Endodermal cell (in vitro differentiated cells): Measurements from ENCODE around the gene SEPTIN2. TPM values are rescaled to one million over a fixed set of nuclear protein-coding genes. Genes with fewer than 3 reads are reported as not detected.

Source experiments
- DNase-seq: peaks from one replicate; pipeline ENCODE4 v3.0.0-alpha.2; 2017
- H3K27ac ChIP-seq: 2 replicates; pipeline ENCODE4 v1.5.1; 2013; ENCODE audit warnings: mild to moderate bottlenecking, low read depth, low read length, moderate library complexity
- H3K27me3 ChIP-seq: 2 replicates; pipeline ENCODE4 v1.6.1; 2013; ENCODE audit warnings: mild to moderate bottlenecking, low read length, moderate library complexity; ENCODE audit not compliant: insufficient read depth, control insufficient read depth, poor library complexity, severe bottlenecking
- H3K36me3 ChIP-seq: 2 replicates; pipeline ENCODE4 v1.7.0; 2013; ENCODE audit warnings: mild to moderate bottlenecking, low read length, moderate library complexity; ENCODE audit not compliant: control insufficient read depth, insufficient read depth
- H3K4me1 ChIP-seq: one replicate; pipeline ENCODE4 v1.7.0; 2013; ENCODE audit warnings: low read length; ENCODE audit not compliant: control insufficient read depth, insufficient read depth
- H3K4me3 ChIP-seq: 2 replicates; pipeline ENCODE4 v1.5.1; 2013; ENCODE audit warnings: mild to moderate bottlenecking, low read length, moderate library complexity
- H3K9ac ChIP-seq: 2 replicates; pipeline ENCODE4 v1.6.1; 2013; ENCODE audit warnings: mild to moderate bottlenecking, low read length, moderate library complexity; ENCODE audit not compliant: poor library complexity, severe bottlenecking; ENCODE audit errors: extremely low read depth
- H3K9me3 ChIP-seq: 2 replicates; pipeline ENCODE4 v1.6.1; 2013; ENCODE audit warnings: mild to moderate bottlenecking, low read length, moderate library complexity; ENCODE audit not compliant: control insufficient read depth
- H3K27ac Mint-ChIP-seq: 2 replicates; pipeline ENCODE4 v1.8.0; 2020; ENCODE audit warnings: mixed read lengths
- H3K27me3 Mint-ChIP-seq: 2 replicates; pipeline ENCODE4 v1.8.0; 2021; ENCODE audit warnings: mild to moderate bottlenecking, mixed read lengths; ENCODE audit not compliant: insufficient read depth
- H3K36me3 Mint-ChIP-seq: 2 replicates; pipeline ENCODE4 v1.8.0; 2020; ENCODE audit warnings: low read depth, mixed read lengths
- H3K4me1 Mint-ChIP-seq: 2 replicates; pipeline ENCODE4 v1.8.0; 2020; ENCODE audit warnings: mixed read lengths
- H3K4me3 Mint-ChIP-seq: 2 replicates; pipeline ENCODE4 v1.8.0; 2020; ENCODE audit warnings: mild to moderate bottlenecking, moderate library complexity, mixed read lengths
- H3K9me3 Mint-ChIP-seq: 2 replicates; pipeline ENCODE4 v1.8.0; 2020; ENCODE audit warnings: mild to moderate bottlenecking, mixed read lengths
- WGBS, 2 experiments: methylation state at CpG; one replicate each; pipeline versions ENCODE4 v1.1.5 to v1.1.7; 2013; ENCODE audit warnings: missing lambda C conversion rate in 2 of 2, mixed read lengths in 1 of 2; ENCODE audit not compliant: insufficient coverage in 1 of 2, insufficient read length in 1 of 2; 5-methylcytosine and 5-hydroxymethylcytosine counted together
- total RNA-seq, 2 donors: library from RNA; stranded (reverse); fragmentation: NEBNext Ultra II Directional in 1 of 2; extraction: Animal tissue kit (Norgen Biotek cat#: 25700) in 1 of 2; gene quantifications; 2 replicates in 1 of 2; 3 replicates in 1 of 2; pipeline ENCODE4 v1.2.1, GENCODE V29; 2021
- TF ChIP-seq, protein P1 (sequence below): fragments of 200-600 bp; sonication (generic); conservative IDR thresholded peaks from 2 replicates; pipeline ENCODE4 v1.5.0; 2021; ENCODE audit warnings: antibody characterized with exemption, mild to moderate bottlenecking

Gene SEPTIN2
- total RNA-seq, 2 donors from 2014 or later: 365 to 380 TPM

DNA sequence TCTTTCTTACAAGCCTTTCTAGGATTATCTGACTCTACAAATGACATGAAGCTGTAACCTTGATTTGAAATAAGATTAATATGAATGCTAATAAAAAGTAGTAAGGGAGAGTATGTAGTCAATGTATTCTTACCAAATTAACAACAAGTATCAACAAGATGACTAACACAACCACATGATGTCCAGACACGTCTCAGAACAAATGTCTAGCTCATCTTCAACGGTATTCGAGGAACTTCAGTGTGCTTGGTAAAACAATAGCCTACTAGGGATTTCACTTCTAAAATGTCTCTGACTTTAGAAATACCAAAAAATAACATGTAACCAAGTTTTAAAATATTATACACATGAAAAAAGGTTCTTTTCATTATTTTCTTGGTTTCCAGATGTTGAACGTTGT is 3.6 kb upstream of the SEPTIN2 start:
- H3K27me3 Mint-ChIP-seq: no peaks in the 10 kb centered on the region
- Histone ChIP-seq H3K9me3 (no peaks in the 10 kb centered on the region), H3K9ac (no peak overlapping the region), H3K27ac (no peak overlapping the region), H3K27me3 (no peaks in the 10 kb centered on the region), H3K36me3 (peaks cover 8% of the 10 kb centered on the region), H3K4me1 (no peaks in the 10 kb centered on the region), H3K4me3 (no peak overlapping the region)
- peak overlapping the region; percentile 61 for H3K27ac Mint-ChIP-seq
- TF ChIP-seq, protein P1, sequence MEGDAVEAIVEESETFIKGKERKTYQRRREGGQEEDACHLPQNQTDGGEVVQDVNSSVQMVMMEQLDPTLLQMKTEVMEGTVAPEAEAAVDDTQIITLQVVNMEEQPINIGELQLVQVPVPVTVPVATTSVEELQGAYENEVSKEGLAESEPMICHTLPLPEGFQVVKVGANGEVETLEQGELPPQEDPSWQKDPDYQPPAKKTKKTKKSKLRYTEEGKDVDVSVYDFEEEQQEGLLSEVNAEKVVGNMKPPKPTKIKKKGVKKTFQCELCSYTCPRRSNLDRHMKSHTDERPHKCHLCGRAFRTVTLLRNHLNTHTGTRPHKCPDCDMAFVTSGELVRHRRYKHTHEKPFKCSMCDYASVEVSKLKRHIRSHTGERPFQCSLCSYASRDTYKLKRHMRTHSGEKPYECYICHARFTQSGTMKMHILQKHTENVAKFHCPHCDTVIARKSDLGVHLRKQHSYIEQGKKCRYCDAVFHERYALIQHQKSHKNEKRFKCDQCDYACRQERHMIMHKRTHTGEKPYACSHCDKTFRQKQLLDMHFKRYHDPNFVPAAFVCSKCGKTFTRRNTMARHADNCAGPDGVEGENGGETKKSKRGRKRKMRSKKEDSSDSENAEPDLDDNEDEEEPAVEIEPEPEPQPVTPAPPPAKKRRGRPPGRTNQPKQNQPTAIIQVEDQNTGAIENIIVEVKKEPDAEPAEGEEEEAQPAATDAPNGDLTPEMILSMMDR: no peak
- no peaks in the 10 kb centered on the region for H3K9me3 Mint-ChIP-seq
- 92 to 99% methylated on average over 4 of the region's 4 CpGs for WGBS, 2 experiments
- H3K36me3 Mint-ChIP-seq: no peaks in the 10 kb centered on the region
- H3K4me1 Mint-ChIP-seq: peaks cover 37% of the 10 kb centered on the region
- no peak for DNase-seq
- H3K4me3 Mint-ChIP-seq: no peak overlapping the region

DNA sequence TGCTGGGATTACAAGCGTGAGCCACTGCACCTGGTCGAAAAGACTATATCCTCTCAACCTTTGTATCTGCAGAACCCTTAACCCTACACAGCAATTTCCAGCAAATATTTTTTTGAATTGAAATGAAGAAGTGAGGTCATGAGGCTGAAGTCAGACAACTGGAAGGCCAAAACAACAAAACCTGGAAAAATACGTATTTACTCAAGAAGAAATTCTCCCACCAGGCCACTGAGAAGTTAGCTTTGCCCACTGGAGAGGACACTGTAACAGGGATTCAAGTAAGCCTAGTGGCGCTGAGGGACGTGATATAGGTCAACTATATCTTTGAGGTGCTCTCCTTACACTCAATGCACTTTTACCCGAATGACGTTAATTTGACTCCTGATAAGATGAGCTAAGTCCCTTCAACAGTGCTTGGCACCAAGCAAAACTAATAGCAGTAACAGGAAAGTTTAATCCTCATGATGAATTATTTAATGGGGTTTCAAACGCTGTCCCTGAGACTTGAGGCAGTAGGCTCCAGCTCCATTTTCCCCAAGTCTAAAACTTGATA is 2.1 kb upstream of the SEPTIN2 start:
- 92 to 93% methylated on average over 8 of the region's 8 CpGs for WGBS, 2 experiments
- H3K4me1 ChIP-seq: no peaks in the 10 kb centered on the region
- peaks cover 17% of the 10 kb centered on the region for H3K36me3 ChIP-seq
- peaks cover 46% of the 10 kb centered on the region for H3K4me1 Mint-ChIP-seq
- H3K36me3 Mint-ChIP-seq: peaks cover 12% of the 10 kb centered on the region
- peak overlapping the region; percentile 95 for H3K4me3 Mint-ChIP-seq
- peak overlapping the region; percentile 99 for H3K9ac ChIP-seq
- H3K4me3 ChIP-seq: peak overlapping the region; percentile 96
- no peaks in the 10 kb centered on the region for H3K27me3 Mint-ChIP-seq
- H3K27me3 ChIP-seq: no peaks in the 10 kb centered on the region
- TF ChIP-seq, protein P1: no peak
- peak overlapping the region; percentile 93 for H3K27ac Mint-ChIP-seq
- no peaks in the 10 kb centered on the region for H3K9me3 Mint-ChIP-seq
- no peaks in the 10 kb centered on the region for H3K9me3 ChIP-seq
- no peak overlapping the region for H3K27ac ChIP-seq
- DNase-seq: no peak

DNA sequence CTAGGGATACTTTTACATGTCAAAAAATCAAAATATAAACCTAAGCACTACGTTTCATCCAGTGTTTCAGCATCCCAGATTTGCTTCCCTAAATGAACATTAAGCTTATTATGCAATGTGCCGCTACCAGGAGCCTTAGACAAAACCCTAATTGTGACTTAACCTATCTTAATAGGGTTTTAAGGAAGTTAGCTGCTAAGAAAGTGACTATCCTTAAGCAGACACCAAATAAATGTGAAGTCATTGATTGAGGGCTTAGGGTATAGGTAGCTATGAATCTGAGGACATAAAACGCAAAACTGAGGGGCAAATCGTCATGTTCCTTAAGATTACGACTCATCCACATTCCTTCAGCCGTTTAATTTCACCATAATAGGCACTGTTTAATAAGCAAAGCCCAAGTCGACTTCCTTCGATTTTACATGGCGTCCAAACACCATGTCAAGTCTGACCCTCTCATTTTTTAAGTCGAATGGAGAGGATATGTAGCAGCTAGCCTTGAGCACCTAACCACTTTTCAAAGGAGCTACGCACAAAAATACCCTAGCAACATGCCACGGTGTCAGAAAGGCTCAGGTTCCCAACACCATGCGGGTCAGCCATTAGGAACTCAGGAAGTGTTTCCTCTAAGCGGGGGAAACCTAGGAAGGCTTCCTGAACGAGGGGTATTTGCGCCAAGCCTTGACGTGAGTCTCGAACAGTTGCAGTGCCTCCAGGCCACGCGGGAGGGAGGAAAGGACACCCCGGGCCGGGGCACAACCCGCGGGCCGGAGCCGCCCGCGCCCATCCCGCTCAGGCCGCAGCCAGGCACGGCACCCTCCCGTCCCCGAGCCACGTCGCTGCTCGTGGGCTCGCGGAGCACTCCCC is 1.3 kb upstream of the SEPTIN2 start:
- DNase-seq: no peak
- 5 to 7% methylated on average over 23 to 38 of the region's 38 CpGs for WGBS, 2 experiments
- H3K36me3 ChIP-seq: peaks cover 24% of the 10 kb centered on the region
- H3K36me3 Mint-ChIP-seq: peaks cover 17% of the 10 kb centered on the region
- no peaks in the 10 kb centered on the region for H3K27me3 Mint-ChIP-seq
- peak overlapping the region; percentile 98 for H3K27ac ChIP-seq
- peak overlapping the region; percentile 93 for H3K27ac Mint-ChIP-seq
- H3K4me1 ChIP-seq: no peaks in the 10 kb centered on the region
- H3K4me1 Mint-ChIP-seq: peaks cover 44% of the 10 kb centered on the region
- peak overlapping the region; percentile 95 for H3K4me3 Mint-ChIP-seq
- TF ChIP-seq, protein P1: no peak
- H3K27me3 ChIP-seq: no peaks in the 10 kb centered on the region
- H3K9me3 ChIP-seq: no peaks in the 10 kb centered on the region
- H3K9ac ChIP-seq: peak overlapping the region; percentile 99
- no peaks in the 10 kb centered on the region for H3K9me3 Mint-ChIP-seq
- peak overlapping the region; percentile 96 for H3K4me3 ChIP-seq
